SK-N-SH (cell line): ENCODE measurements around the gene ZYG11B.

Experiments
- CHD2 ChIP-seq: fragments of 150-350 bp; IDR thresholded peaks from 2 replicates; pipeline ENCODE4 v1.6.1; 2018; ENCODE audit warnings: low read length; ENCODE audit not compliant: partially characterized antibody
- TAF1 ChIP-seq: IDR thresholded peaks from 2 replicates; pipeline ENCODE4 v1.6.1; 2012; ENCODE audit warnings: low read depth, mild to moderate bottlenecking, low read length, moderate library complexity, borderline replicate concordance

- TF ChIP-seq TAF1 (no peak), CHD2 (no peak)
These were observed 108.5 kb downstream of the ZYG11B start for GRCh38 chr1:52834798-52835197.
